Ishikawa (cell line): Measurements from ENCODE around the gene C3orf18.
A peak's percentile ranks its signal among the peaks of the same experiment; 100 is the strongest.

Source experiments
- CEBPB ChIP-seq: IDR thresholded peaks from 2 replicates; pipeline ENCODE4 v1.6.1; 2012
- CREB1 ChIP-seq: IDR thresholded peaks from 2 replicates; pipeline ENCODE4 v1.6.1; 2012; ENCODE audit warnings: low read depth
- EGR1 ChIP-seq: IDR thresholded peaks from 2 replicates; pipeline ENCODE4 v1.6.1; 2012
- EP300 ChIP-seq: IDR thresholded peaks from 2 replicates; pipeline ENCODE4 v1.6.1; 2012; ENCODE audit warnings: borderline replicate concordance
- FOXM1 ChIP-seq: IDR thresholded peaks from 2 replicates; pipeline ENCODE4 v1.6.1; 2012; ENCODE audit warnings: low read depth, borderline replicate concordance
- MAX ChIP-seq: IDR thresholded peaks from 2 replicates; pipeline ENCODE4 v1.6.1; 2012
- NFIC ChIP-seq: IDR thresholded peaks from 2 replicates; pipeline ENCODE4 v1.6.1; 2012
- RAD21 ChIP-seq: IDR thresholded peaks from 2 replicates; pipeline ENCODE4 v1.6.1; 2012; ENCODE audit warnings: low read depth
- REST ChIP-seq: IDR thresholded peaks from 2 replicates; pipeline ENCODE4 v1.6.1; 2012; ENCODE audit warnings: low read depth, mild to moderate bottlenecking
- TAF1 ChIP-seq: IDR thresholded peaks from 2 replicates; pipeline ENCODE4 v1.6.1; 2012; ENCODE audit warnings: low read depth, mild to moderate bottlenecking
- TCF12 ChIP-seq: IDR thresholded peaks from 2 replicates; pipeline ENCODE4 v1.6.1; 2012; ENCODE audit warnings: low read depth
- TEAD4 ChIP-seq: IDR thresholded peaks from 2 replicates; pipeline ENCODE4 v1.6.1; 2012
- USF1 ChIP-seq: IDR thresholded peaks from 2 replicates; pipeline ENCODE4 v1.6.1; 2012
- YY1 ChIP-seq: IDR thresholded peaks from 2 replicates; pipeline ENCODE4 v1.6.1; 2012; ENCODE audit warnings: low read depth
- ZBTB7A ChIP-seq: IDR thresholded peaks from 2 replicates; pipeline ENCODE4 v1.6.1; 2012; ENCODE audit warnings: low read depth

C3orf18 gene

GRCh38 chr3:50536471-50537180, 30.9 kb downstream of the C3orf18 start:
- no peak for TF ChIP-seq REST
- TF ChIP-seq NFIC, result no peak
- TF ChIP-seq FOXM1, result no peak
- TF ChIP-seq CREB1, result no peak
- no peak for TF ChIP-seq TAF1
- TF ChIP-seq MAX, result no peak
- no peak for TF ChIP-seq USF1
- TF ChIP-seq RAD21, result no peak
- no peak for TF ChIP-seq TCF12
- no peak for TF ChIP-seq YY1
- no peak for TF ChIP-seq ZBTB7A
- TF ChIP-seq EGR1, result no peak
- no peak for TF ChIP-seq TEAD4
- TF ChIP-seq EP300, result no peak
- TF ChIP-seq CEBPB, result no peak

- TF ChIP-seq REST (peak; percentile 23; the same call in 1 of the 2 replicates), TCF12 (peak; percentile 30; the same call in 1 of the 2 replicates), NFIC (peak; percentile 36), YY1 (no peak)
Observed at GRCh38 chr3:50534681-50535330, 32.7 kb downstream of the C3orf18 start.

- TF ChIP-seq CEBPB, result no peak
- no peak for TF ChIP-seq TEAD4
- no peak for TF ChIP-seq REST
- TF ChIP-seq MAX, result no peak
- no peak for TF ChIP-seq RAD21
- no peak for TF ChIP-seq FOXM1
- TF ChIP-seq TAF1, result no peak
- TF ChIP-seq YY1, result no peak
- no peak for TF ChIP-seq NFIC
Observed at GRCh38 chr3:50533807-50534461, 33.6 kb downstream of the C3orf18 start.

- TF ChIP-seq NFIC, result no peak
- TF ChIP-seq TAF1, result no peak
- no peak for TF ChIP-seq EGR1
- TF ChIP-seq CREB1, result no peak
- TF ChIP-seq RAD21, result no peak
- no peak for TF ChIP-seq YY1
- TF ChIP-seq REST, result no peak
- no peak for TF ChIP-seq ZBTB7A
- no peak for TF ChIP-seq TEAD4
- no peak for TF ChIP-seq EP300
- no peak for TF ChIP-seq TCF12
- no peak for TF ChIP-seq FOXM1
- no peak for TF ChIP-seq USF1
- TF ChIP-seq MAX, result no peak
- no peak for TF ChIP-seq CEBPB
Observed at GRCh38 chr3:50533316-50533715, 34.2 kb downstream of the C3orf18 start.
